Left lobe of liver (tissue), 2 donors: ENCODE data around the gene PHACTR1. TPM values are rescaled to one million over a fixed set of nuclear protein-coding genes. Genes with fewer than 3 reads are reported as not detected.

Experiments used
- ATAC-seq: fragments of 200-7000 bp; cut with Tn5 transposase; one replicate; pipeline ENCODE4 v1.9.1; 2020; ENCODE audit warnings: mild to moderate bottlenecking, moderate library complexity
- DNase-seq: peaks from one replicate; pipeline ENCODE4 v3.0.0-alpha.2; 2020; ENCODE audit warnings: low spot score
- total RNA-seq: library from RNA; stranded (reverse); gene quantifications from one replicate; pipeline ENCODE4 v1.2.1, GENCODE V29; 2021
- donor health status: DM: no; HTN: no; CAD: no; lungs with moderate emphysema.
- donor health status: DM: no; HTN: yes; CAD: no.

Gene PHACTR1
- total RNA-seq, 1 donor from 2014 or later, result 0.68 TPM

- DNase-seq, result no peak
- no peak for ATAC-seq
Observed at GRCh38 chr6:13247627-13248026, 531.1 kb downstream of the PHACTR1 start.

- ATAC-seq (no peak), DNase-seq (no peak)
Observed at GRCh38 chr6:13248053-13248452, 531.5 kb downstream of the PHACTR1 start.

GRCh38 chr6:13248584-13248985 is 532.0 kb downstream of the PHACTR1 start:
- no peak for ATAC-seq
- DNase-seq, result no peak

GRCh38 chr6:13248994-13249393 is 532.4 kb downstream of the PHACTR1 start:
- no peak for DNase-seq

GRCh38 chr6:13249817-13250216 is 533.2 kb downstream of the PHACTR1 start:
- ATAC-seq, result no peak
- no peak for DNase-seq

More at GRCh38 chr6:13248994-13249393, 532.4 kb downstream of the PHACTR1 start:
- ATAC-seq, result no peak

- ATAC-seq (peak; percentile 70), DNase-seq (no peak)
Observed at GRCh38 chr6:13250703-13251102, 534.1 kb downstream of the PHACTR1 start.

GRCh38 chr6:13251242-13251641 is 534.7 kb downstream of the PHACTR1 start:
- DNase-seq, result no peak
- ATAC-seq, result no peak

- ATAC-seq (no peak), DNase-seq (no peak)
Observed at GRCh38 chr6:13252790-13253189, 536.2 kb downstream of the PHACTR1 start.

GRCh38 chr6:13253272-13253671 is 536.7 kb downstream of the PHACTR1 start:
- DNase-seq (no peak), ATAC-seq (no peak)

GRCh38 chr6:13256266-13257001 is 539.9 kb downstream of the PHACTR1 start:
- ATAC-seq (peak; percentile 89), DNase-seq (peak; percentile 63)

- no peak for DNase-seq
- no peak for ATAC-seq
Observed at GRCh38 chr6:13259393-13259792, 542.8 kb downstream of the PHACTR1 start.

- no peak for DNase-seq
- no peak for ATAC-seq
Observed at GRCh38 chr6:13260101-13260598, 543.6 kb downstream of the PHACTR1 start.

GRCh38 chr6:13260831-13261230 is 544.3 kb downstream of the PHACTR1 start:
- ATAC-seq, result no peak
- no peak for DNase-seq

GRCh38 chr6:13261464-13261994 is 545.0 kb downstream of the PHACTR1 start:
- DNase-seq (no peak), ATAC-seq (peak; percentile 26)

- ATAC-seq (no peak), DNase-seq (no peak)
Observed at GRCh38 chr6:13262302-13263230, 546.0 kb downstream of the PHACTR1 start.

GRCh38 chr6:13263669-13264068 is 547.1 kb downstream of the PHACTR1 start:
- ATAC-seq, result no peak
- DNase-seq, result no peak

GRCh38 chr6:13267142-13267651 is 550.6 kb downstream of the PHACTR1 start:
- DNase-seq, result no peak
- no peak for ATAC-seq

GRCh38 chr6:13268913-13269518 is 552.4 kb downstream of the PHACTR1 start:
- ATAC-seq (peak; percentile 55), DNase-seq (no peak)

- ATAC-seq (peak; percentile 40), DNase-seq (no peak)
Observed at GRCh38 chr6:13272131-13273046, 555.8 kb downstream of the PHACTR1 start.
